ENCODE results near the gene TNS1. TPM values are rescaled to one million over a fixed set of nuclear protein-coding genes. Genes with fewer than 3 reads are reported as not detected.

Gene TNS1
- total and polyA plus RNA-seq, 9 of the 15 experiments (the other 6 are each of a cell fraction or from before 2014, with no cell fraction given) = 0.13 to 2.7 (median 0.77) TPM

DNA sequence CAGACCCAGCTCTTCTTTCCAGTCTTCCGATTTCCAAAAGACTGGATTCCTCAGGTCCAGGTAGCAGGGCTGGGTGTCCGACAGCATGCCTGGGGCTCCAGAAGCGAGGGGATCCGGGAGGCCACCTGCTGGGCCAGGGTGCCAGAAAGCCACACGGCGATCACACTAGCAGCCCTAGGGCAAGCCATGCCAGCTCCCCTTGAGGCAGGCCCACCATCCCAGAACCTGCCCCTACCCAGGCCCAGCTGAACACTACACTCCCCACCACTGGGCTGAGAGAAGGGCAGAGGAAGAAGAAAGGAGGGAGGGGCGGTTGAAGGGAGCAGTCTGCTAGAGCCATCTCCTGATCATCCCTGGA lies 163.1 kb downstream of the TNS1 start:
- Histone ChIP-seq H3K9me1 (ENCODE audit: control insufficient read depth, insufficient read depth, low read length) (no peaks in the 10 kb centered on the region), H3K4me3 (no peak overlapping the region), H3K4me1 (replicated peaks in 1 of 2; ENCODE audit: control insufficient read depth in 2 of 2, insufficient read depth in 2 of 2, low read length in 2 of 2) (peaks cover 32 to 50% of the 10 kb centered on the region in 2 experiments; a peak in 4 of 5 replicates), H3K27ac (ENCODE audit: extremely low read depth, low read depth, low read length) (no peak overlapping the region; the same call in 2 of the 3 replicates), H3K36me3 (ENCODE audit: control insufficient read depth, insufficient read depth, low read length) (no peaks in the 10 kb centered on the region), H3K79me2 (ENCODE audit: control insufficient read depth, insufficient read depth, low read length) (peaks cover 5% of the 10 kb centered on the region; the same call in 1 of the 3 replicates), H2AFZ (ENCODE audit: low read depth, low read length) (no peak overlapping the region), H3K27me3 (ENCODE audit: control insufficient read depth in 2 of 2, insufficient read depth in 2 of 2, low read length in 2 of 2) (no peaks in the 10 kb centered on the region), H3K9me3 (replicated peaks; ENCODE audit: control insufficient read depth, insufficient read depth, low read depth, low read length) (peaks cover 7% of the 10 kb centered on the region), H3K9ac (ENCODE audit: insufficient read depth in 1 of 2, low read depth in 2 of 2, low read length in 2 of 2) (peak overlapping the region; percentile 69 to 81; a peak in 3 of 4 replicates), H3K4me2 (ENCODE audit: insufficient read depth, low read length) (peak overlapping the region; percentile 77; the same call in 1 of the 2 replicates), H4K20me1 (replicated peaks; ENCODE audit: control insufficient read depth, insufficient read depth, low read length) (no peaks in the 10 kb centered on the region)
- intact Hi-C loops (cut with micrococcal nuclease) (no loop called here), in situ Hi-C loops (cut with MboI) (no loop called here)
- WGBS (ENCODE audit: insufficient coverage, low coverage, missing lambda C conversion rate) = 62% methylated on average over 4 of the region's 7 CpGs
- BruUV-seq (replicated peaks) = no TSS peak
- POLR2A ChIA-PET = no interaction called here
- no peak for FAIRE-seq
- CTCF ChIA-PET (ENCODE audit: low intra/inter-chr PET ratio) = no interaction called here
- no peak for DNase-seq (ENCODE audit: extremely low read depth in 1 of 4, low spot score in 3 of 4)
- TF ChIP-seq ATF4 (CRISPR knock-in tag; IDR thresholded peaks at IDR 0.05) = no peak
- no peak for ATAC-seq

DNA sequence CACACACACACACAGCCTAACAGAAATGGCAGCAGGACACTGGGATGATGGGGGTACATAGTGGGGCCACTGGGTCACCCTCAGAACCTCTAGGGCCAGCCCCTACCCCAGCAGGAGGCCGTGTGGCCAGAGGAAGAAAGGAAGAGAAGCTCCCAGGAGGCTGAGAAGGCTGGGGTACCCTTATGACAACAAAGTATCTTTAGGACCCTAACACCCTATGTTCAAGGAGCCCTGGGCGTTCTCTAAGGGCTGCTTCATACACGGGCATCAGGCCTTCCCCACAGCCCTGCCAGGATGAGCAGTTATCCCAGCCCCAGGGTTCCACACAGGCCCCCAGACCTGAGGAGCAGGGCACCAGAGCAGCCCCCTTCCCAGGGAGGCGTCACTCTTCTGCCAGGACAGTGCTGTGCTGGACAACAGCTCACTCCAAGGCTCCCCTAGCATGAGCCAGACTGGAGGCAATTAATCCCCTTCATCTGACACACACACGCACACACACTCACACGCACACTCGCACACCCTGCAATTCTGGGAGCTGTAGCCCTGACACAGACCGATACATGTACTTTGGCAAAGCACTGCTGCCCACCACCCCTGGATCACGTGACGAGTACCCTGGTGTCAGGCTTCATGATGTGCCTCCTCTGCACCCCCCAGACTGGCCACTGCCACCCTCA lies 163.6 kb downstream of the TNS1 start:
- peaks cover 4% of the 10 kb centered on the region for H3K9me3 ChIP-seq (replicated peaks; ENCODE audit: control insufficient read depth, insufficient read depth, low read depth, low read length)
- in situ Hi-C loops (cut with MboI) (no loop called here), intact Hi-C loops (cut with micrococcal nuclease) (no loop called here)
- no peak for DNase-seq (ENCODE audit: extremely low read depth in 1 of 4, low spot score in 3 of 4)
- FAIRE-seq = no peak
- BruUV-seq (replicated peaks) = no TSS peak
- peak overlapping the region; percentile 77 for H3K4me2 ChIP-seq (ENCODE audit: insufficient read depth, low read length)
- H3K79me2 ChIP-seq (ENCODE audit: control insufficient read depth, insufficient read depth, low read length) = peaks cover 5% of the 10 kb centered on the region; the same call in 1 of the 3 replicates
- H3K27me3 ChIP-seq (ENCODE audit: control insufficient read depth in 2 of 2, insufficient read depth in 2 of 2, low read length in 2 of 2) = no peaks in the 10 kb centered on the region
- peak overlapping the region; percentile 69 to 81; a peak in 3 of 4 replicates for H3K9ac ChIP-seq (ENCODE audit: insufficient read depth in 1 of 2, low read depth in 2 of 2, low read length in 2 of 2)
- no peaks in the 10 kb centered on the region for H3K9me1 ChIP-seq (ENCODE audit: control insufficient read depth, insufficient read depth, low read length)
- ChIA-PET CTCF (ENCODE audit: low intra/inter-chr PET ratio) (no interaction called here), POLR2A (interaction anchor here (0.7 kb wide), 1 partner anchor 16 kb away, joined by 5 read pairs; no protein-coding TSS in a partner anchor)
- TF ChIP-seq SAFB2 (IDR thresholded peaks at IDR 0.05; ENCODE audit: borderline replicate concordance, low read depth, low read length, severe bottlenecking) = no peak
- TF ChIP-seq USF2 (CRISPR knock-in tag; IDR thresholded peaks at IDR 0.05) = 0 out of 2 replicates have a peak, but pooled peaks have one; percentile 7
- no peak overlapping the region for H3K4me3 ChIP-seq
- no peak for ATAC-seq
- H4K20me1 ChIP-seq (replicated peaks; ENCODE audit: control insufficient read depth, insufficient read depth, low read length) = no peaks in the 10 kb centered on the region
- H3K36me3 ChIP-seq (ENCODE audit: control insufficient read depth, insufficient read depth, low read length) = no peaks in the 10 kb centered on the region
- H3K4me1 ChIP-seq (replicated peaks in 1 of 2; ENCODE audit: control insufficient read depth in 2 of 2, insufficient read depth in 2 of 2, low read length in 2 of 2) = peaks cover 32 to 50% of the 10 kb centered on the region in 2 experiments; a peak in 4 of 5 replicates
- no peak overlapping the region for H2AFZ ChIP-seq (ENCODE audit: low read depth, low read length)
- 34% methylated on average over 8 of the region's 10 CpGs for WGBS (ENCODE audit: insufficient coverage, low coverage, missing lambda C conversion rate)
- no peak overlapping the region; the same call in 2 of the 3 replicates for H3K27ac ChIP-seq (ENCODE audit: extremely low read depth, low read depth, low read length)

All from K562 (cell line).